22Rv1 (cell line): ENCODE data around the gene E2F7.

Source experiments
- H3K27ac ChIP-seq: fragments of 450-650 bp; 2 replicates; pipeline ENCODE4 v1.5.1; 2017
- CTCF ChIP-seq: fragments of 450-650 bp; IDR thresholded peaks from 2 replicates; pipeline ENCODE4 v1.5.1; 2017; ENCODE audit warnings: mild to moderate bottlenecking
- ZFX ChIP-seq: fragments of 450-650 bp; IDR thresholded peaks from 2 replicates; pipeline ENCODE4 v1.6.1; 2017; ENCODE audit warnings: antibody characterized with exemption, borderline replicate concordance

E2F7 gene

GRCh38 chr12:76998908-76999556, 66.3 kb downstream of the E2F7 start:
- H3K27ac ChIP-seq = no peak overlapping the region

GRCh38 chr12:76998386-76998785, 67.0 kb downstream of the E2F7 start:
- no peak for TF ChIP-seq CTCF
- no peak for TF ChIP-seq ZFX

More at GRCh38 chr12:76998908-76999556, 66.3 kb downstream of the E2F7 start:
- TF ChIP-seq ZFX (no peak), CTCF (no peak)

GRCh38 chr12:76997011-76997780, 68.2 kb downstream of the E2F7 start:
- H3K27ac ChIP-seq = no peak overlapping the region
- TF ChIP-seq CTCF (no peak), ZFX (no peak)

More at GRCh38 chr12:76998386-76998785, 67.0 kb downstream of the E2F7 start:
- H3K27ac ChIP-seq = no peak overlapping the region

- H3K27ac ChIP-seq = no peak overlapping the region
- TF ChIP-seq CTCF = no peak
- no peak for TF ChIP-seq ZFX
Measured at GRCh38 chr12:76990716-76991115, 74.7 kb downstream of the E2F7 start.

- TF ChIP-seq ZFX (no peak), CTCF (no peak)
- H3K27ac ChIP-seq = no peak overlapping the region
Measured at GRCh38 chr12:76984566-76984965, 80.8 kb downstream of the E2F7 start.

- TF ChIP-seq ZFX = no peak
- TF ChIP-seq CTCF = no peak
- H3K27ac ChIP-seq = no peak overlapping the region
Measured at GRCh38 chr12:76983420-76983819, 81.9 kb downstream of the E2F7 start.

- TF ChIP-seq CTCF = no peak
- no peak for TF ChIP-seq ZFX
- H3K27ac ChIP-seq = no peak overlapping the region
Measured at GRCh38 chr12:76980196-76980595, 85.2 kb downstream of the E2F7 start.
